GM20000 (cell line): ENCODE measurements around the gene ECSIT.

ENCODE experiments used
- DNase-seq: peaks from one replicate; pipeline ENCODE4 v3.0.0; 2012; ENCODE audit warnings: low spot score
- CTCF ChIP-seq: IDR thresholded peaks from 2 replicates; pipeline ENCODE4 v1.5.1; 2012; ENCODE audit warnings: mild to moderate bottlenecking, control low read depth; ENCODE audit errors: extremely low read depth, missing control alignments

Gene ECSIT

GRCh38 chr19:11496391-11497163 lies 32.4 kb downstream of the ECSIT start:
- peak; percentile 82 for DNase-seq

GRCh38 chr19:11495885-11496284 lies 33.0 kb downstream of the ECSIT start:
- no peak for TF ChIP-seq CTCF
- DNase-seq = no peak

More at GRCh38 chr19:11496391-11497163, 32.4 kb downstream of the ECSIT start:
- TF ChIP-seq CTCF = peak; percentile 59

- DNase-seq = no peak
- TF ChIP-seq CTCF = no peak
These were observed 33.5 kb downstream of the ECSIT start for GRCh38 chr19:11495481-11495880.

- DNase-seq = no peak
- TF ChIP-seq CTCF = no peak
These were observed 34.2 kb downstream of the ECSIT start for GRCh38 chr19:11494634-11495285.

- no peak for TF ChIP-seq CTCF
- no peak for DNase-seq
These were observed 39.6 kb downstream of the ECSIT start for GRCh38 chr19:11489378-11489777.

- peak; percentile 20 for DNase-seq
- no peak for TF ChIP-seq CTCF
These were observed 42.1 kb downstream of the ECSIT start for GRCh38 chr19:11486661-11487503.
